SK-N-MC (cell line): Measurements from ENCODE around the gene RPH3AL.

Experiments used
- DNase-seq: peaks from one replicate; pipeline ENCODE4 v3.0.0-alpha.2; 2011; ENCODE audit warnings: low read depth, low spot score
- H3K27ac ChIP-seq: fragments of 200-600 bp; sonication (generic); 2 replicates; pipeline ENCODE4 v1.5.1; 2016; ENCODE audit warnings: mixed run types
- H3K36me3 ChIP-seq: fragments of 200-600 bp; sonication (generic); 2 replicates; pipeline ENCODE4 v1.6.1; 2017; ENCODE audit warnings: antibody characterized with exemption, low read length, mixed read lengths; ENCODE audit not compliant: insufficient read depth
- H3K4me3 ChIP-seq: fragments of 200-600 bp; sonication (generic); 2 replicates; pipeline ENCODE4 v1.5.1; 2016
- H3K9ac ChIP-seq: fragments of 200-600 bp; sonication (generic); 2 replicates; pipeline ENCODE4 v1.8.0; 2017; ENCODE audit warnings: mixed run types, mixed read lengths; ENCODE audit not compliant: insufficient read length
- H3K9me3 ChIP-seq: fragments of 200-600 bp; sonication (generic); 2 replicates; pipeline ENCODE4 v1.6.1; 2017; ENCODE audit warnings: low read depth, mild to moderate bottlenecking, antibody characterized with exemption, low read length, moderate library complexity, mixed read lengths
- EZH2 ChIP-seq: fragments of 200-600 bp; sonication (generic); IDR thresholded peaks from one replicate; pipeline ENCODE4 v1.6.1; 2017; ENCODE audit warnings: antibody characterized with exemption
- FOXP2 ChIP-seq: optimal IDR thresholded peaks from 2 replicates; pipeline ENCODE3; 2011; ENCODE audit warnings: mild to moderate bottlenecking, moderate library complexity; ENCODE audit not compliant: insufficient read depth; ENCODE audit errors: extremely low read length, control extremely low read depth
- POLR2AphosphoS5 ChIP-seq: IDR thresholded peaks from 2 replicates; pipeline ENCODE4 v1.6.1; 2012; ENCODE audit warnings: mild to moderate bottlenecking, low read depth, low read length, borderline replicate concordance

Gene RPH3AL

GRCh38 chr17:182050-182751, 170.4 kb downstream of the RPH3AL start:
- peak overlapping the region; percentile 70 for H3K4me3 ChIP-seq
- DNase-seq = no peak
- no peaks in the 10 kb centered on the region for H3K9me3 ChIP-seq
- H3K9ac ChIP-seq = no peak overlapping the region
- H3K27ac ChIP-seq = no peak overlapping the region
- H3K36me3 ChIP-seq = no peaks in the 10 kb centered on the region
- no peak for TF ChIP-seq EZH2

- no peak within 1 kb of the TSS for H3K27ac ChIP-seq
- no peak for DNase-seq
- no peaks in the 10 kb centered on the region for H3K36me3 ChIP-seq
- TF ChIP-seq POLR2AphosphoS5 (no peak), EZH2 (no peak), FOXP2 (no peak)
- no peaks in the 10 kb centered on the region for H3K9me3 ChIP-seq
- peak within 1 kb of the TSS; percentile 90 for H3K4me3 ChIP-seq
- peak within 1 kb of the TSS; percentile 80 for H3K9ac ChIP-seq
Observed at GRCh38 chr17:181245-182049, 171.2 kb downstream of the RPH3AL start, which contains the start of gene DOC2B. Gene DOC2B, minus strand, starts transcription at chr17:181650. Its CDS starts 171 bp downstream, at chr17:181479.

- no peak for DNase-seq
- H3K36me3 ChIP-seq = no peaks in the 10 kb centered on the region
- peak overlapping the region; percentile 90 for H3K4me3 ChIP-seq
- H3K27ac ChIP-seq = no peak overlapping the region
- TF ChIP-seq POLR2AphosphoS5 = no peak
- TF ChIP-seq EZH2 = no peak
- TF ChIP-seq FOXP2 = no peak
- peak overlapping the region; percentile 80 for H3K9ac ChIP-seq
- H3K9me3 ChIP-seq = no peaks in the 10 kb centered on the region
Observed at GRCh38 chr17:180381-181244, 172.0 kb downstream of the RPH3AL start.

GRCh38 chr17:179781-180380, 172.7 kb downstream of the RPH3AL start:
- Histone ChIP-seq H3K36me3 (no peaks in the 10 kb centered on the region), H3K9ac (peak overlapping the region; percentile 80), H3K4me3 (peak overlapping the region; percentile 90), H3K27ac (no peak overlapping the region), H3K9me3 (no peaks in the 10 kb centered on the region)
- no peak for DNase-seq
- TF ChIP-seq POLR2AphosphoS5 (no peak), EZH2 (no peak), FOXP2 (no peak)

- no peak for TF ChIP-seq POLR2AphosphoS5
- no peak overlapping the region for H3K27ac ChIP-seq
Observed at GRCh38 chr17:179066-179432, 173.6 kb downstream of the RPH3AL start.

GRCh38 chr17:178292-179065, 174.1 kb downstream of the RPH3AL start:
- TF ChIP-seq EZH2 = no peak
- no peak for TF ChIP-seq FOXP2
- TF ChIP-seq POLR2AphosphoS5 = no peak
- no peak overlapping the region for H3K27ac ChIP-seq
- H3K36me3 ChIP-seq = no peaks in the 10 kb centered on the region
- DNase-seq = no peak
- H3K4me3 ChIP-seq = peak overlapping the region; percentile 90
- no peaks in the 10 kb centered on the region for H3K9me3 ChIP-seq
- H3K9ac ChIP-seq = peak overlapping the region; percentile 80

More at GRCh38 chr17:179066-179432, 173.6 kb downstream of the RPH3AL start:
- peak overlapping the region; percentile 90 for H3K4me3 ChIP-seq
- H3K36me3 ChIP-seq = no peaks in the 10 kb centered on the region
- H3K9ac ChIP-seq = peak overlapping the region; percentile 80
- H3K9me3 ChIP-seq = no peaks in the 10 kb centered on the region
- no peak for DNase-seq

GRCh38 chr17:177762-178161, 174.8 kb downstream of the RPH3AL start:
- Histone ChIP-seq H3K9ac (no peak overlapping the region), H3K4me3 (no peak overlapping the region), H3K36me3 (no peaks in the 10 kb centered on the region), H3K27ac (no peak overlapping the region), H3K9me3 (no peaks in the 10 kb centered on the region)
- DNase-seq = no peak
- no peak for TF ChIP-seq FOXP2
- TF ChIP-seq EZH2 = no peak
- TF ChIP-seq POLR2AphosphoS5 = no peak
